Left ventricle myocardium inferior (tissue), 1 donor: ENCODE measurements around the gene RSRC1. TPM values are rescaled to one million over a fixed set of nuclear protein-coding genes. Genes with fewer than 3 reads are reported as not detected.

Experiments
- DNase-seq: peaks from one replicate; pipeline ENCODE4 v3.0.0-alpha.2; 2020
- H3K27ac ChIP-seq: fragments of 200-600 bp; replicated peaks from 2 replicates; pipeline ENCODE4 v1.8.0; 2021
- H3K27me3 ChIP-seq: fragments of 200-600 bp; 2 replicates; pipeline ENCODE4 v1.8.0; 2021; ENCODE audit warnings: low read depth
- H3K36me3 ChIP-seq: fragments of 200-600 bp; 2 replicates; pipeline ENCODE4 v1.8.0; 2021
- H3K4me1 ChIP-seq: fragments of 200-600 bp; 2 replicates; pipeline ENCODE4 v1.8.0; 2021
- H3K4me3 ChIP-seq: fragments of 200-600 bp; 2 replicates; pipeline ENCODE4 v1.8.0; 2021; ENCODE audit warnings: mild to moderate bottlenecking, moderate library complexity
- H3K9me3 ChIP-seq: fragments of 200-600 bp; replicated peaks from 2 replicates; pipeline ENCODE4 v1.8.0; 2021
- intact Hi-C: fragments of 100-400 bp; cut with micrococcal nuclease; formaldehyde crosslinking; loops from one replicate; pipeline ENCODE4 v1.11.0; 2022
- total RNA-seq: library from RNA; stranded (reverse); fragmentation: NEBNext Ultra II Directional; extraction: Animal tissue kit (Norgen Biotek cat#: 25700); gene quantifications from one replicate; pipeline ENCODE4 v1.2.1, GENCODE V29; 2021
- TF ChIP-seq, protein P1 (sequence below): fragments of 200-600 bp; IDR thresholded peaks from 2 replicates; pipeline ENCODE4 v1.8.0; 2021; ENCODE audit warnings: antibody characterized with exemption, mild to moderate bottlenecking, borderline replicate concordance
- donor health status: DM: no; HTN: yes; CAD: no; lungs with severe emphysema.

RSRC1 gene
- total RNA-seq, 1 donor from 2014 or later = 19.1 TPM

- no peak overlapping the region for H3K4me3 ChIP-seq
- intact Hi-C loops = no loop called here
- TF ChIP-seq, protein P1, sequence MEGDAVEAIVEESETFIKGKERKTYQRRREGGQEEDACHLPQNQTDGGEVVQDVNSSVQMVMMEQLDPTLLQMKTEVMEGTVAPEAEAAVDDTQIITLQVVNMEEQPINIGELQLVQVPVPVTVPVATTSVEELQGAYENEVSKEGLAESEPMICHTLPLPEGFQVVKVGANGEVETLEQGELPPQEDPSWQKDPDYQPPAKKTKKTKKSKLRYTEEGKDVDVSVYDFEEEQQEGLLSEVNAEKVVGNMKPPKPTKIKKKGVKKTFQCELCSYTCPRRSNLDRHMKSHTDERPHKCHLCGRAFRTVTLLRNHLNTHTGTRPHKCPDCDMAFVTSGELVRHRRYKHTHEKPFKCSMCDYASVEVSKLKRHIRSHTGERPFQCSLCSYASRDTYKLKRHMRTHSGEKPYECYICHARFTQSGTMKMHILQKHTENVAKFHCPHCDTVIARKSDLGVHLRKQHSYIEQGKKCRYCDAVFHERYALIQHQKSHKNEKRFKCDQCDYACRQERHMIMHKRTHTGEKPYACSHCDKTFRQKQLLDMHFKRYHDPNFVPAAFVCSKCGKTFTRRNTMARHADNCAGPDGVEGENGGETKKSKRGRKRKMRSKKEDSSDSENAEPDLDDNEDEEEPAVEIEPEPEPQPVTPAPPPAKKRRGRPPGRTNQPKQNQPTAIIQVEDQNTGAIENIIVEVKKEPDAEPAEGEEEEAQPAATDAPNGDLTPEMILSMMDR = no peak
- no peaks in the 10 kb centered on the region for H3K36me3 ChIP-seq
- peaks cover 100% of the 10 kb centered on the region for H3K27me3 ChIP-seq
- no peak for DNase-seq
- peaks cover 16% of the 10 kb centered on the region for H3K4me1 ChIP-seq
- H3K9me3 ChIP-seq = no peaks in the 10 kb centered on the region
- no peak overlapping the region for H3K27ac ChIP-seq
Measured at GRCh38 chr3:158097081-158097592, 12.8 kb upstream of the RSRC1 start.

GRCh38 chr3:158097593-158098308, 12.1 kb upstream of the RSRC1 start:
- Histone ChIP-seq H3K27ac (no peak overlapping the region), H3K4me3 (peak overlapping the region; percentile 64)

GRCh38 chr3:158098309-158098639, 11.6 kb upstream of the RSRC1 start:
- DNase-seq = no peak
- Histone ChIP-seq H3K27me3 (peaks cover 100% of the 10 kb centered on the region), H3K36me3 (no peaks in the 10 kb centered on the region), H3K27ac (no peak overlapping the region), H3K9me3 (no peaks in the 10 kb centered on the region), H3K4me1 (peaks cover 23% of the 10 kb centered on the region), H3K4me3 (peak overlapping the region; percentile 64)
- intact Hi-C loops = no loop called here
- TF ChIP-seq, protein P1 = no peak

More at GRCh38 chr3:158097593-158098308, 12.1 kb upstream of the RSRC1 start:
- intact Hi-C loops = no loop called here
- Histone ChIP-seq H3K9me3 (no peaks in the 10 kb centered on the region), H3K36me3 (no peaks in the 10 kb centered on the region), H3K4me1 (peaks cover 18% of the 10 kb centered on the region), H3K27me3 (peaks cover 100% of the 10 kb centered on the region)
- no peak for DNase-seq
- TF ChIP-seq, protein P1 = no peak

- peaks cover 100% of the 10 kb centered on the region for H3K27me3 ChIP-seq
- no peaks in the 10 kb centered on the region for H3K9me3 ChIP-seq
- DNase-seq = no peak
- peaks cover 30% of the 10 kb centered on the region for H3K4me1 ChIP-seq
- H3K27ac ChIP-seq = no peak overlapping the region
- TF ChIP-seq, protein P1 = no peak
- intact Hi-C loops = no loop called here
- H3K36me3 ChIP-seq = no peaks in the 10 kb centered on the region
- no peak overlapping the region for H3K4me3 ChIP-seq
Measured at GRCh38 chr3:158098834-158099424, 11.0 kb upstream of the RSRC1 start.

DNA sequence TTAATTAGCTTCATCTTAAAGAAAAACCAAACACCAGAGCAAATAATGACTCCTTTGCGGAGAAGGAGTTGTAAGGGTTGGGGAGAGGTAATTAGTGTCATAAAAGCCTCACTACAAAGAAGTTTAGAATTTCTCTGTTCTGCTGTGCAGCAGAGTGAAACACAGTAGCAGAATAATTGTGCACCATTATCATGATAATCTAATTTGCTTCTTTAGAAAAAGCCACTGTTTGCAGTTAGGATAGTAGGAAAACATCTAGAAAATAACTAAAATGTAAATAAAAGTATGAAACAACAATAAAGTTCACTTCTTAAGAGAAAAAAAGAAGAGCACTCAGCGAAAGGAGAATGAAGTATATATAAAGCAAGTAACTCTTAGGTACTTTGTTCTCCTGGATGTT, 9.2 kb upstream of the RSRC1 start:
- H3K27ac ChIP-seq = no peak overlapping the region
- no peak for DNase-seq
- TF ChIP-seq, protein P1 = no peak
- H3K27me3 ChIP-seq = peaks cover 100% of the 10 kb centered on the region
- intact Hi-C loops = no loop called here
- H3K9me3 ChIP-seq = no peaks in the 10 kb centered on the region
- peaks cover 41% of the 10 kb centered on the region for H3K4me1 ChIP-seq
- H3K36me3 ChIP-seq = no peaks in the 10 kb centered on the region
- H3K4me3 ChIP-seq = no peak overlapping the region
